NCI-H524 treated with DMSO at 0.1 percent for 48 hours (cell line): Measurements from ENCODE around the gene HORMAD2.

Experiments
- DNase-seq: peaks from one replicate; lab custom pipeline; 2025; lab: John Stamatoyannopoulos, UW

The HORMAD2 gene

GRCh38 chr22:30079952-30080533 is at the start of gene HORMAD2:
HORMAD2 (plus strand) TSS chr22:30080464; CDS start chr22:30093953, 13,489 bp downstream.
- no peak for DNase-seq

GRCh38 chr22:30031328-30031727 is 48.9 kb upstream of the HORMAD2 start:
- no peak for DNase-seq

- no peak for DNase-seq
These were observed 48.4 kb upstream of the HORMAD2 start for GRCh38 chr22:30031764-30032455.

GRCh38 chr22:30033137-30033536 is 47.1 kb upstream of the HORMAD2 start:
- no peak for DNase-seq

GRCh38 chr22:30033901-30034300 is 46.4 kb upstream of the HORMAD2 start:
- no peak for DNase-seq

GRCh38 chr22:30036656-30037055 is 43.6 kb upstream of the HORMAD2 start:
- no peak for DNase-seq

GRCh38 chr22:30038219-30038618 is 42.0 kb upstream of the HORMAD2 start:
- no peak for DNase-seq

GRCh38 chr22:30040499-30041260 is 39.6 kb upstream of the HORMAD2 start:
- DNase-seq = no peak

- no peak for DNase-seq
These were observed 38.8 kb upstream of the HORMAD2 start for GRCh38 chr22:30041475-30041874.

- no peak for DNase-seq
These were observed 38.4 kb upstream of the HORMAD2 start for GRCh38 chr22:30041881-30042280.

- DNase-seq = no peak
These were observed 37.1 kb upstream of the HORMAD2 start for GRCh38 chr22:30043161-30043560.

GRCh38 chr22:30044369-30044768 is 35.9 kb upstream of the HORMAD2 start:
- DNase-seq = no peak

- no peak for DNase-seq
These were observed 35.3 kb upstream of the HORMAD2 start for GRCh38 chr22:30044881-30045493.

GRCh38 chr22:30045494-30045887 is 34.8 kb upstream of the HORMAD2 start:
- no peak for DNase-seq

- DNase-seq = no peak
These were observed 34.2 kb upstream of the HORMAD2 start for GRCh38 chr22:30045901-30046715.

- no peak for DNase-seq
These were observed 33.4 kb upstream of the HORMAD2 start for GRCh38 chr22:30046716-30047363.

- no peak for DNase-seq
These were observed 32.9 kb upstream of the HORMAD2 start for GRCh38 chr22:30047364-30047738.

GRCh38 chr22:30048681-30049080 is 31.6 kb upstream of the HORMAD2 start:
- DNase-seq = no peak

GRCh38 chr22:30054067-30054763 is 26.0 kb upstream of the HORMAD2 start:
- no peak for DNase-seq

- no peak for DNase-seq
These were observed 25.5 kb upstream of the HORMAD2 start for GRCh38 chr22:30054764-30055069.

- no peak for DNase-seq
These were observed 24.2 kb upstream of the HORMAD2 start for GRCh38 chr22:30056015-30056414.
